Stimulated activated effector memory CD8-positive, alpha-beta T cell treated with anti-CD3 and anti-CD28 coated beads, Interleukin-12 subunit alpha, Interleukin-12 subunit beta, amount 100 ng/mL, for 72 hours (primary cell): ENCODE results near the gene ZNF324.
A peak's percentile ranks its signal among the peaks of the same experiment; 100 is the strongest.
"Not testable (repeated sequence)": the region's sequence is repeated elsewhere in the genome, so short reads cannot be mapped to it uniquely, and the experiment has no call there.

Experiments
- ATAC-seq: fragments of 150-1000 bp; cut with Tn5 transposase; 2 replicates; pipeline ENCODE4 v1.10.0; 2021
- DNase-seq, 2 donors: peaks; one replicate each; pipeline ENCODE4 v3.0.0; 2021 to 2022; ENCODE audit warnings: low spot score in 2 of 2
- H3K27ac Mint-ChIP-seq: one replicate; pipeline ENCODE4 v1.8.0; 2022; ENCODE audit warnings: mild to moderate bottlenecking, mixed read lengths
- H3K36me3 Mint-ChIP-seq: one replicate; pipeline ENCODE4 v1.8.0; 2022; ENCODE audit warnings: mild to moderate bottlenecking, mixed read lengths
- H3K4me1 Mint-ChIP-seq: one replicate; pipeline ENCODE4 v1.8.0; 2022; ENCODE audit warnings: mixed read lengths
- H3K4me3 Mint-ChIP-seq: one replicate; pipeline ENCODE4 v1.8.0; 2022; ENCODE audit warnings: mild to moderate bottlenecking, mixed read lengths
- H3K9me3 Mint-ChIP-seq: one replicate; pipeline ENCODE4 v1.8.0; 2022; ENCODE audit warnings: mixed read lengths

The ZNF324 gene

GRCh38 chr19:58479303-58479702 is 12.4 kb downstream of the ZNF324 start:
- DNase-seq: no peak
- Mint-ChIP-seq H3K36me3 (peaks cover 33% of the 10 kb centered on the region), H3K9me3 (no peaks in the 10 kb centered on the region), H3K4me3 (no peak overlapping the region), H3K4me1 (peaks cover 23% of the 10 kb centered on the region), H3K27ac (peak overlapping the region; percentile 14)
- ATAC-seq: no peak

DNA sequence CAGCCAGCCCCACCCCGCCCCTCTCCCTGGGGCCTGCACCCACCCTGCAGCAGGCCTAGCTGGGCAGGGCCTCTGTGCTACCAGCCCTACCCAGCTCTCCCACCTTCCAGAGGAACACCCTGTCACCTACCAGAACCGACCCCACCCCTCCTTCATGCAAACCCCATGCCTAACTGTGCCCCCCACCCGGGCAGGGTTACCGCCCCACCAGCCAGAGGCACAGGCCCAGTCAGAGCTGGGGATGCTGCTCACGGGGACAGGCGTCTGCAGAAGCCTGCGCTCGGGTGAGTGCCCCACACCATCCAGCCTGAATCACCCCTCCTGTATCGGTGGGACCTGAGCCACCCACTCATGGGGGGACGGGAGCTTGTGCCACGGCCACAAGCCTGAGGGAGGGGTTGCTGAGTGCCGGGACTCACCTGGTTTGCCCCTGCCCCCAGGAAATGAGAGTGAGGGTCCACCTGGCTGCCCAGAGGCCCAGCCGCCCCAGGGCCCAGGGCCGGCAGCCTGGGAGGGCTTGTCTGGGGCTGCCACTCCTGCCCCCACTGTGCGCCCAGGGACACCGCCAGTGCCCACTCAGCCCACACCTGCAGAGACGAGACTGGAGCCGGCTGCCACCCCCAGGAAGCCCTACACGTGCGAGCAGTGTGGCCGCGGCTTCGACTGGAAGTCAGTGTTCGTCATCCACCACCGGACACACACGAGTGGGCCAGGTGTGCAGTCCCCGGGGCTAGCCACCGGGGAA is 13.0 kb downstream of the ZNF324 start:
- H3K27ac Mint-ChIP-seq: no peak overlapping the region
- DNase-seq: no peak
- peaks cover 17% of the 10 kb centered on the region for H3K4me1 Mint-ChIP-seq

GRCh38 chr19:58480481-58480830 is 13.6 kb downstream of the ZNF324 start:
- DNase-seq: no peak
- peaks cover 12% of the 10 kb centered on the region for H3K4me1 Mint-ChIP-seq
- ATAC-seq: no peak
- no peak overlapping the region for H3K4me3 Mint-ChIP-seq
- H3K9me3 Mint-ChIP-seq: no peaks in the 10 kb centered on the region
- H3K36me3 Mint-ChIP-seq: peaks cover 23% of the 10 kb centered on the region
- H3K27ac Mint-ChIP-seq: no peak overlapping the region

More for the DNA sequence above, 13.0 kb downstream of the ZNF324 start:
- Mint-ChIP-seq H3K9me3 (no peaks in the 10 kb centered on the region), H3K36me3 (peaks cover 28% of the 10 kb centered on the region), H3K4me3 (no peak overlapping the region)
- no peak for ATAC-seq

DNA sequence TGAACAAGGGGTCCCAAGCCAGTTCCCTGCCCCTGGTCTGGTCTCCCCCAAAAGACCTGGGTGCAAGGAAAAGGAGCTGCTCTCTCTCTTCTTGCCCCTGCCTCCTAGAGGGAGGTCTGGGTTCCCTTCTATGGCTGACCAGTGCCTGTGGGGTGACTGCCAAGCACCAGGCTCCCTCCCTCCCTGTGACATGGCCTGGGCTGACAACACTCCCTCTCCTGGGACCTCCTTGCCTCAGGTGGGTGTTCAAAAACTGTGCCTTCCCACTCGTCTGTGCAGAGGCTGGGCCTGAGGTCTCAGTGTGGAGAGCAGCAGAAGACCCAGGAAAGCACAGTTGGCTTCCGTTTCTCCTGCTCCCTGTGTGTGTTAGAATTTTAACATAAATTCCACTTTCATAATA is 14.0 kb downstream of the ZNF324 start:
- Mint-ChIP-seq H3K4me1 (peaks cover 8% of the 10 kb centered on the region), H3K36me3 (peaks cover 20% of the 10 kb centered on the region), H3K4me3 (no peak overlapping the region), H3K27ac (no peak overlapping the region), H3K9me3 (no peaks in the 10 kb centered on the region)
- no peak for DNase-seq
- no peak for ATAC-seq

DNA sequence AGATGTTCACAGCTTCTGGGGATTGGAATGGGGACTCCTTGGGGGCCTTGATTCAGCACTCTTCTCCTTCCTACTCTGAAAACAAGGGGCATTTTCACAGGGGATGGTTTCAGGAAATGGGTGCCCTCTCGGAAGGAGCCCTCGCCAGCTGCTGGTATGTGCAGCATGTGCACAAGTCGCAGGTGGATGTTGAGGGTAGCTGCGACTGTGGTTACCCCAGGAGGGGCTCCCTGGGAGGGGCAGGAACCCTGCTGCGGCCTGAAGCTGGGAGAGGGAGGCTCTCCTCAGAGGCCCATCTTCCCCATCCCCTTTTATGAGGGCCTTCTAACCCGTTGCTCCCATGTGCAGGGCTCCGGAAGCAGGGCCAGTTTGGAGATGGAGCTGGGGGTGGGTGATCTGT is 15.5 kb downstream of the ZNF324 start:
- peak overlapping the region; percentile 64 for H3K27ac Mint-ChIP-seq
- H3K4me3 Mint-ChIP-seq: no peak overlapping the region
- ATAC-seq (no peak), DNase-seq (no peak)
- H3K36me3 Mint-ChIP-seq: peaks cover 6% of the 10 kb centered on the region
- no peaks in the 10 kb centered on the region for H3K9me3 Mint-ChIP-seq
- H3K4me1 Mint-ChIP-seq: no peaks in the 10 kb centered on the region

- H3K4me1 Mint-ChIP-seq: no peaks in the 10 kb centered on the region
- no peak for DNase-seq
- H3K36me3 Mint-ChIP-seq: peaks cover 6% of the 10 kb centered on the region
- no peak overlapping the region for H3K4me3 Mint-ChIP-seq
- no peak overlapping the region for H3K27ac Mint-ChIP-seq
- no peaks in the 10 kb centered on the region for H3K9me3 Mint-ChIP-seq
- ATAC-seq: no peak
Measured at GRCh38 chr19:58483776-58484175, 16.9 kb downstream of the ZNF324 start.

DNA sequence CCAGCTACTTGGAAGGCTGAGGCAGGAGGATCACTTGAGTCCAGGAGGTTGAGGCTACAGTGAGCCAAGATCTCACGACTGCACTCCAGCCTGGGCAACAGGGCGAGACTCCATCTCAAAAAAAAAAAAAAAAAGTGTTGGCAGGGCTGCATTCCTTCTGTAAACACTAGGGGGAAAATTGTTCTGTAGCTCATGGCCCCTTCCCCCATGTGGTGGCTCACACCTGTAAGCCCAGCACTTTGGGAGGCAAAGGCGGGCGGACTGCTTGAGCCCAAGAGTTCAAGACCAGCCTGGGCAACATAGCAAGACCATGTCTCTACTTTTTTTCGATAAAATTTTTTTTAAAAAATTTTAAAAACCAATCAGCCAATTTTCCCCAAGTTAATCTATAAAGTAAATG is 17.5 kb downstream of the ZNF324 start:
- not testable (repeated sequence) for H3K27ac Mint-ChIP-seq, DNase-seq, H3K4me1 Mint-ChIP-seq, H3K9me3 Mint-ChIP-seq, ATAC-seq, H3K4me3 Mint-ChIP-seq, H3K36me3 Mint-ChIP-seq

- peaks cover 13% of the 10 kb centered on the region for H3K4me1 Mint-ChIP-seq
Measured at GRCh38 chr19:58491393-58491792, 24.5 kb downstream of the ZNF324 start.

DNA sequence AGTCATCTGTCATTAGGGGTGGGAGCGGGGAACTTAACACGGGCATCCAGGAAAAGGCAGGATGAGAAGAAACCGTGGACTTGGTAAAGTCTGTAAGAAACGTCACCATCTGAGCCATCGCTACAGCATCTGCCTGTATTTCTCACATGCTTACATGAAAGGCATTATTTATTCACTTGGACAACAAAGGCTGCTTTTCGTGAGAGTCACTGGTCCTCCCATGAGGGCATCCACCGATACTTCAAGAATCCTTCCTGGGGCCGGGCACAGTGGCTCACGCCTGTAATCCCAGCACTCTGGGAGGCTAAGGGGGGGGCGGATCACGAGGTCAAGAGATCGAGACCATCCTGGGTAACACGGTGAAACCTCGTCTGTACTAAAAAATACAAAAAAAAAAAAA is 25.4 kb downstream of the ZNF324 start:
- H3K36me3 Mint-ChIP-seq: no peaks in the 10 kb centered on the region
- H3K4me1 Mint-ChIP-seq: peaks cover 18% of the 10 kb centered on the region
- H3K9me3 Mint-ChIP-seq: no peaks in the 10 kb centered on the region
- H3K4me3 Mint-ChIP-seq: no peak overlapping the region
- no peak overlapping the region for H3K27ac Mint-ChIP-seq
- ATAC-seq (no peak), DNase-seq (no peak)

More at GRCh38 chr19:58491393-58491792, 24.5 kb downstream of the ZNF324 start:
- DNase-seq (no peak), ATAC-seq (no peak)
- Mint-ChIP-seq H3K4me3 (no peak overlapping the region), H3K9me3 (no peaks in the 10 kb centered on the region), H3K27ac (no peak overlapping the region), H3K36me3 (no peaks in the 10 kb centered on the region)

DNA sequence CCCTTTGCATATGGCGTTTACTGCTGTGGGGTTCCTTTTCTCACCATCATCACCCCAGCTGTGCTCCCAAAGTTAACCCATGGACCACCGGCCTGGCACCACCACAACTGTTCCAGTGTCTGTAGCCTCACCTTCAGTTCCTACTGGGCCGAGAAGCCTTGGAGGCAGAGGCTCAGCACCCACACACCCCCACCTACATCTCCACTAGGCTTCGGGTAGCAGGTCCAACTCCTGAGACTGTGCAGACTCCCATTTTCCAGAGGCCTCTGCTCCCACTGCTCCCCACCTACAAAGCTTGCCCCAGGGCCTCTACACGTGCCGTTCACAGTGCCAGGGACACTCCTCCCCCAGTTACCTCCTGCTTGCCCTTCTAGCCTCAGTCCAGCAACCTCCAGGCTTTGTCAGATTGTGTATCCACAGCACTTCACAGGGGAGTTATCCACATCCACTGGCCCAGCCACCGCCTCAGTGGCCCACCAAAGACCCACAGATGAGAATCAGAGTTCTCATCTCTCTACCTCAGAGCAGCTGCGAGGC is 30.8 kb downstream of the ZNF324 start:
- Mint-ChIP-seq H3K4me1 (peaks cover 35% of the 10 kb centered on the region), H3K4me3 (peak overlapping the region; percentile 87), H3K36me3 (peaks cover 6% of the 10 kb centered on the region), H3K9me3 (peaks cover 13% of the 10 kb centered on the region), H3K27ac (no peak overlapping the region)
- DNase-seq (no peak), ATAC-seq (no peak)

DNA sequence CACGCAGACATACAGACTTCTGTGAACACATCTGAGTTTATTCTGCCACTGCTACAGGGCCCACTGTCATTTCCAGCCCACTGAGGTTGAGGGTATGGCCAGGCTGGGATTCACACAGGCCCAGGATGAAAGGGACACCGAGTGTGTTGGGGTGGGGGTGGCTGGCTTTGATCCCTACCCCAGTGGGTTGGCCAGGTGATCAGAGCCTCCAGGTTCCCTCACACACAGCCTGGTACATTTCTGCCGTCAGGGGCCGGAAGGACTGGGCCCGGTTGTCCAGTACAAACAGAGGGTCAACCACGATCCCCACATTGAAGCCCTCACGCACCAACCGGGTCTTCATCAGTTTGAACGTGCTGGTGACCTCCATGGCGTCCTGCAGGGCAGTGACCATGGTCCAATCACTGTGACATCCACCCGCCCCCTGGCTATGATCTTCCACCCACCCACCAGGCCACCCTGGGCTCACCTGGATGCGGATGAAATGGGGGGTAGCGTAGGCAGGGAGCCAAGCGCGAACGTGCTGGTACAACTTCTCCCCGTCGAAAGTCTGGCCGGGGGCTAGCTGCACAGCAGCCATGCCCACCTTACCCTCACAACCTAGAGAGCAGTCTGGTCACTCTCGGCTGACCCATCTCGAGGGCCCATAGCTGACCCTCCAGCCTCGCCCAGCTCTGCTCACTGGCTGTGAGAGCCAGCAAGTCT is 31.6 kb downstream of the ZNF324 start:
- peaks cover 35% of the 10 kb centered on the region for H3K4me1 Mint-ChIP-seq

GRCh38 chr19:58499021-58499927 is 32.4 kb downstream of the ZNF324 start:
- Mint-ChIP-seq H3K9me3 (peaks cover 13% of the 10 kb centered on the region), H3K27ac (peak overlapping the region; percentile 92), H3K4me3 (peak overlapping the region; percentile 87), H3K4me1 (peaks cover 34% of the 10 kb centered on the region), H3K36me3 (peaks cover 6% of the 10 kb centered on the region)
- peak; percentile 98 for ATAC-seq
- DNase-seq: peak; percentile 89 to 99

More for the DNA sequence above, 31.6 kb downstream of the ZNF324 start:
- DNase-seq (no peak), ATAC-seq (no peak)
- Mint-ChIP-seq H3K9me3 (peaks cover 13% of the 10 kb centered on the region), H3K36me3 (peaks cover 6% of the 10 kb centered on the region), H3K4me3 (peak overlapping the region; percentile 87), H3K27ac (peak overlapping the region; percentile 92)

- DNase-seq: no peak
- peak overlapping the region; percentile 92 for H3K27ac Mint-ChIP-seq
- peaks cover 6% of the 10 kb centered on the region for H3K36me3 Mint-ChIP-seq
- H3K4me3 Mint-ChIP-seq: peak overlapping the region; percentile 87
- H3K9me3 Mint-ChIP-seq: peaks cover 13% of the 10 kb centered on the region
- peaks cover 30% of the 10 kb centered on the region for H3K4me1 Mint-ChIP-seq
- no peak for ATAC-seq
Measured at GRCh38 chr19:58500242-58500641, 33.4 kb downstream of the ZNF324 start.

GRCh38 chr19:58507602-58508223 is 40.8 kb downstream of the ZNF324 start:
- not testable (repeated sequence) for H3K36me3 Mint-ChIP-seq, H3K9me3 Mint-ChIP-seq, H3K4me1 Mint-ChIP-seq, ATAC-seq, H3K27ac Mint-ChIP-seq, H3K4me3 Mint-ChIP-seq, DNase-seq

- H3K9me3 Mint-ChIP-seq: peaks cover 4% of the 10 kb centered on the region
- no peak for ATAC-seq
- peaks cover 21% of the 10 kb centered on the region for H3K4me1 Mint-ChIP-seq
- H3K27ac Mint-ChIP-seq: peak overlapping the region; percentile 37
- DNase-seq: no peak
- peaks cover 25% of the 10 kb centered on the region for H3K36me3 Mint-ChIP-seq
- no peak overlapping the region for H3K4me3 Mint-ChIP-seq
Measured at GRCh38 chr19:58509731-58510083, 42.8 kb downstream of the ZNF324 start.
